Astrocyte (in vitro differentiated cells and primary cell): ENCODE results near the gene MED22. TPM values are rescaled to one million over a fixed set of nuclear protein-coding genes. Genes with fewer than 3 reads are reported as not detected.
"Not testable (repeated sequence)": the region's sequence is repeated elsewhere in the genome, so short reads cannot be mapped to it uniquely, and the experiment has no call there.

Source experiments
- DNase-seq: peaks from one replicate; pipeline ENCODE4 v3.0.0-alpha.2; 2010; ENCODE audit warnings: low read depth
- FAIRE-seq: peaks from 2 replicates; lab custom pipeline; 2011; peaks lifted over from hg19 to GRCh38; lab: Jason Lieb, UNC
- H2AFZ ChIP-seq: 2 replicates; pipeline ENCODE4 v1.6.0; 2012; ENCODE audit warnings: low read depth, low read length, inconsistent platforms
- H3K27ac ChIP-seq: 2 replicates; pipeline ENCODE4 v1.5.1; 2011; ENCODE audit warnings: low read depth, low read length, inconsistent platforms
- H3K27me3 ChIP-seq: 2 replicates; pipeline ENCODE4 v1.6.0; 2011; ENCODE audit warnings: low read length, inconsistent platforms; ENCODE audit not compliant: insufficient read depth
- H3K36me3 ChIP-seq: 2 replicates; pipeline ENCODE4 v1.5.1; 2011; ENCODE audit warnings: low read length, inconsistent platforms; ENCODE audit not compliant: insufficient read depth
- H3K4me1 ChIP-seq: 2 replicates; pipeline ENCODE4 v1.5.1; 2011; ENCODE audit warnings: low read length, inconsistent platforms; ENCODE audit not compliant: insufficient read depth
- H3K4me2 ChIP-seq: 2 replicates; pipeline ENCODE4 v1.6.0; 2012; ENCODE audit warnings: low read length, inconsistent platforms
- H3K4me3 ChIP-seq: 2 replicates; pipeline ENCODE4 v1.5.1; 2011; ENCODE audit warnings: low read depth, mild to moderate bottlenecking, low read length, inconsistent platforms; ENCODE audit not compliant: insufficient read depth
- H3K79me2 ChIP-seq: 2 replicates; pipeline ENCODE4 v1.6.0; 2012; ENCODE audit warnings: mild to moderate bottlenecking, low read length, inconsistent platforms; ENCODE audit not compliant: insufficient read depth
- H3K9ac ChIP-seq: 2 replicates; pipeline ENCODE4 v1.6.0; 2012; ENCODE audit warnings: mild to moderate bottlenecking, low read length, inconsistent platforms
- H3K9me3 ChIP-seq: 2 replicates; pipeline ENCODE4 v1.5.1; 2012; ENCODE audit warnings: low read depth, mild to moderate bottlenecking, low read length, inconsistent platforms; ENCODE audit not compliant: insufficient read depth
- H4K20me1 ChIP-seq: 2 replicates; pipeline ENCODE4 v1.6.0; 2012; ENCODE audit warnings: low read length, inconsistent platforms; ENCODE audit not compliant: insufficient read depth
- H3K27ac Mint-ChIP-seq: one replicate; pipeline ENCODE4 v1.8.0; 2021; ENCODE audit warnings: mild to moderate bottlenecking, mixed read lengths; ENCODE audit not compliant: unreplicated experiment
- H3K27me3 Mint-ChIP-seq: one replicate; pipeline ENCODE4 v1.8.0; 2021; ENCODE audit warnings: low read depth, mixed read lengths; ENCODE audit not compliant: unreplicated experiment
- H3K36me3 Mint-ChIP-seq: one replicate; pipeline ENCODE4 v1.8.0; 2021; ENCODE audit warnings: low read depth, mixed read lengths; ENCODE audit not compliant: unreplicated experiment
- H3K4me1 Mint-ChIP-seq: one replicate; pipeline ENCODE4 v1.8.0; 2021; ENCODE audit warnings: low read depth, mixed read lengths; ENCODE audit not compliant: unreplicated experiment
- H3K4me3 Mint-ChIP-seq: one replicate; pipeline ENCODE4 v1.8.0; 2021; ENCODE audit warnings: mild to moderate bottlenecking, moderate library complexity, mixed read lengths; ENCODE audit not compliant: unreplicated experiment
- H3K9me3 Mint-ChIP-seq: one replicate; pipeline ENCODE4 v1.8.0; 2021; ENCODE audit warnings: mild to moderate bottlenecking, mixed read lengths; ENCODE audit not compliant: unreplicated experiment
- EZH2 ChIP-seq: IDR thresholded peaks from 2 replicates; pipeline ENCODE4 v1.6.1; 2012; ENCODE audit warnings: mild to moderate bottlenecking, low read length, inconsistent platforms; ENCODE audit not compliant: insufficient read depth
- total RNA-seq: library from RNA; stranded (reverse); gene quantifications from 2 replicates; pipeline ENCODE4 v1.2.1, GENCODE V29; 2021
- TF ChIP-seq, protein P1 (sequence below): IDR thresholded peaks from 2 replicates; pipeline ENCODE4 v1.5.1; 2011; ENCODE audit warnings: low read depth, mild to moderate bottlenecking, inconsistent platforms, low read length, moderate library complexity; ENCODE audit not compliant: insufficient read depth

Gene MED22
- total RNA-seq, 1 donor from 2014 or later: 28.8 TPM

- Mint-ChIP-seq H3K36me3 (peaks cover 10% of the 10 kb centered on the region), H3K4me3 (no peak overlapping the region), H3K27ac (no peak overlapping the region), H3K27me3 (peaks cover 31% of the 10 kb centered on the region), H3K4me1 (no peaks in the 10 kb centered on the region), H3K9me3 (peaks cover 14% of the 10 kb centered on the region)
- Histone ChIP-seq H2AFZ (no peak overlapping the region), H3K9me3 (no peaks in the 10 kb centered on the region), H3K79me2 (no peaks in the 10 kb centered on the region), H3K9ac (no peak overlapping the region), H3K27ac (no peak overlapping the region), H3K4me1 (no peaks in the 10 kb centered on the region), H3K4me2 (no peak overlapping the region), H3K36me3 (no peaks in the 10 kb centered on the region), H4K20me1 (no peaks in the 10 kb centered on the region), H3K4me3 (no peak overlapping the region), H3K27me3 (no peaks in the 10 kb centered on the region)
- FAIRE-seq (no peak), DNase-seq (no peak)
- TF ChIP-seq EZH2: no peak
- TF ChIP-seq, protein P1, sequence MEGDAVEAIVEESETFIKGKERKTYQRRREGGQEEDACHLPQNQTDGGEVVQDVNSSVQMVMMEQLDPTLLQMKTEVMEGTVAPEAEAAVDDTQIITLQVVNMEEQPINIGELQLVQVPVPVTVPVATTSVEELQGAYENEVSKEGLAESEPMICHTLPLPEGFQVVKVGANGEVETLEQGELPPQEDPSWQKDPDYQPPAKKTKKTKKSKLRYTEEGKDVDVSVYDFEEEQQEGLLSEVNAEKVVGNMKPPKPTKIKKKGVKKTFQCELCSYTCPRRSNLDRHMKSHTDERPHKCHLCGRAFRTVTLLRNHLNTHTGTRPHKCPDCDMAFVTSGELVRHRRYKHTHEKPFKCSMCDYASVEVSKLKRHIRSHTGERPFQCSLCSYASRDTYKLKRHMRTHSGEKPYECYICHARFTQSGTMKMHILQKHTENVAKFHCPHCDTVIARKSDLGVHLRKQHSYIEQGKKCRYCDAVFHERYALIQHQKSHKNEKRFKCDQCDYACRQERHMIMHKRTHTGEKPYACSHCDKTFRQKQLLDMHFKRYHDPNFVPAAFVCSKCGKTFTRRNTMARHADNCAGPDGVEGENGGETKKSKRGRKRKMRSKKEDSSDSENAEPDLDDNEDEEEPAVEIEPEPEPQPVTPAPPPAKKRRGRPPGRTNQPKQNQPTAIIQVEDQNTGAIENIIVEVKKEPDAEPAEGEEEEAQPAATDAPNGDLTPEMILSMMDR: no peak
Measured at GRCh38 chr9:133321411-133321935, 26.5 kb downstream of the MED22 start.

DNA sequence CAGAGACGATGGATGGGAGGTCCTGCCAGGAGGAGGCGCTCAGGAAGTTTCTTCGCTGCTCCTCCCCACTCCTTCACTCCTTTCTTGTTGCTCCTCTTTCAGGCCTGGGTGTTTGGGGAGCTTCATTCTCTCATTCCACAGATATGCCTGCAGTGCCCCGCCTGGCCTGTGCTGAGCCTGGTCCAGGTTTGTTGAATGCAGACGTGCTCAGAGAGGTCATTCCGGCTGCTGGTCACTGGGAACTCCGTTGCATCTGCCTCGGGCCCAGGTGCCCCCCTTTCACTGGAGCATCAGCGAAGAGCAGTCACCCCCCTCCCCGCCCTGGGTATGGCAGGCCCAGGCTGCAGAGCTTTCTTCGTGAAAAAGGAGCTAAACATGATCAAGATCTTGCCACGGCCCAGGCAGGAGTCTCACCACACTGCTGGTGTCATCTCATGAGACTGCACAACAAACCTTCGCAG lies 27.5 kb downstream of the MED22 start:
- no peak overlapping the region for H2AFZ ChIP-seq
- no peaks in the 10 kb centered on the region for H3K79me2 ChIP-seq
- no peak overlapping the region for H3K27ac ChIP-seq
- Mint-ChIP-seq H3K4me3 (no peak overlapping the region), H3K9me3 (peaks cover 11% of the 10 kb centered on the region), H3K4me1 (no peaks in the 10 kb centered on the region), H3K27me3 (peaks cover 34% of the 10 kb centered on the region), H3K27ac (no peak overlapping the region), H3K36me3 (peaks cover 10% of the 10 kb centered on the region)
- no peak for TF ChIP-seq EZH2
- TF ChIP-seq, protein P1: no peak
- no peaks in the 10 kb centered on the region for H3K36me3 ChIP-seq
- no peaks in the 10 kb centered on the region for H3K27me3 ChIP-seq
- DNase-seq: no peak
- no peaks in the 10 kb centered on the region for H4K20me1 ChIP-seq
- H3K9ac ChIP-seq: no peak overlapping the region
- H3K4me3 ChIP-seq: no peak overlapping the region
- H3K4me2 ChIP-seq: no peak overlapping the region
- H3K9me3 ChIP-seq: no peaks in the 10 kb centered on the region
- FAIRE-seq: no peak
- H3K4me1 ChIP-seq: no peaks in the 10 kb centered on the region

GRCh38 chr9:133317551-133317950 lies 30.4 kb downstream of the MED22 start:
- FAIRE-seq, H3K27me3 ChIP-seq, H3K36me3 ChIP-seq, H3K4me2 ChIP-seq, H3K79me2 ChIP-seq, DNase-seq, H2AFZ ChIP-seq, H3K27ac Mint-ChIP-seq, H3K4me3 Mint-ChIP-seq, H3K4me1 ChIP-seq, H3K4me3 ChIP-seq, H3K9me3 ChIP-seq, H3K27ac ChIP-seq, H3K9ac ChIP-seq, H3K9me3 Mint-ChIP-seq, H4K20me1 ChIP-seq, H3K4me1 Mint-ChIP-seq, H3K36me3 Mint-ChIP-seq: not testable (repeated sequence)
- peaks cover 28% of the 10 kb centered on the region for H3K27me3 Mint-ChIP-seq
